RWPE2 (cell line): Measurements from ENCODE around the gene GSS.

Experiments used
- ATAC-seq: fragments of 200-7000 bp; cut with Tn5 transposase; 3 replicates; pipeline ENCODE4 v1.9.1; 2021; ENCODE audit warnings: low read depth
- DNase-seq: peaks from one replicate; pipeline ENCODE4 v3.0.0-alpha.2; 2020; ENCODE audit warnings: low spot score
- H3K27ac ChIP-seq: fragments of 450-650 bp; 2 replicates; pipeline ENCODE4 v1.5.1; 2017; ENCODE audit warnings: mild to moderate bottlenecking; ENCODE audit not compliant: poor library complexity, severe bottlenecking
- H3K27me3 ChIP-seq: fragments of 250-450 bp; sonication (Bioruptor Pico); 2 replicates; pipeline ENCODE4 v1.5.1; 2021; ENCODE audit warnings: mild to moderate bottlenecking, moderate library complexity; ENCODE audit not compliant: insufficient read depth, poor library complexity, severe bottlenecking
- H3K36me3 ChIP-seq: fragments of 250-450 bp; sonication (Bioruptor Pico); 2 replicates; pipeline ENCODE4 v1.5.1; 2020; ENCODE audit warnings: low read depth, mild to moderate bottlenecking, moderate library complexity
- H3K4me1 ChIP-seq: fragments of 250-450 bp; sonication (Bioruptor Pico); 2 replicates; pipeline ENCODE4 v1.5.1; 2021; ENCODE audit warnings: mild to moderate bottlenecking, moderate library complexity; ENCODE audit not compliant: insufficient read depth, poor library complexity, severe bottlenecking
- H3K4me3 ChIP-seq: fragments of 250-450 bp; sonication (Bioruptor Pico); 2 replicates; pipeline ENCODE4 v1.5.1; 2021; ENCODE audit warnings: mild to moderate bottlenecking, moderate library complexity; ENCODE audit not compliant: severe bottlenecking
- H3K9me3 ChIP-seq: fragments of 250-450 bp; sonication (Bioruptor Pico); 2 replicates; pipeline ENCODE4 v1.5.1; 2021; ENCODE audit warnings: mild to moderate bottlenecking, moderate library complexity; ENCODE audit not compliant: severe bottlenecking
- TF ChIP-seq, protein P1 (sequence below): fragments of 450-650 bp; IDR thresholded peaks from one replicate; pipeline ENCODE4 v1.5.1; 2017; ENCODE audit warnings: mild to moderate bottlenecking, moderate library complexity; ENCODE audit not compliant: poor library complexity, severe bottlenecking

Gene GSS

DNA sequence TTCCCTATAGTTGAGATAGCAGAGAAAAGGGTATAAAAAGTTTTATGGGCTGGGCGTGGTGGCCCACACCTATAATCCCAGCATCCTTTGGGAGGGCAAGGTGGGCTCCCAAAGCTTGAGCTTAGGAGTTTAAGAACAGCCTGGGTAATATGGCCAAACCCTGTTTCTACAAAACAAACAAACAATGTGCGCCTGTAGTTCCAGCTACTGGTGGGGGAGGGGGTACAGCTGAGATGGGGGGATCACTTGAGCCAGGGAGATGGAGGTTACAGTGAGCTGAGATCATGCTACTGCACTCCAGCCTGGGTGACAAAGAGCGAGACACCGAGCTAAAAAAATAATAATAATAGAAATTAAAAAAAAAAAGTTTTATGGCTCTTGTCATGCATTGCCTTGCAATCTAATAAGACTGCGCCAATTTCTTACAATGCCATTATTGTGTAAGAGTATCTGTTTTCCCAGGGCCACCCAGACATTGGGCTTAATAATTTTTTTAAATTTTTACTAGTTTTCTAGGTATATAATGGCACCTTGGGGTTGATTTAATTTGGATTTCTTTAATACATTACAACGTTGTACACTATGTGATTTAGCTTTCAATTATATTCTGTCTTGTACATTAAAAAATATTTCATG is 75.3 kb downstream of the GSS start:
- Histone ChIP-seq H3K4me1 (peaks cover 21% of the 10 kb centered on the region), H3K27ac (no peak overlapping the region), H3K36me3 (peaks cover 69% of the 10 kb centered on the region), H3K4me3 (no peak overlapping the region), H3K27me3 (no peaks in the 10 kb centered on the region), H3K9me3 (no peaks in the 10 kb centered on the region)
- DNase-seq (no peak), ATAC-seq (no peak)
- TF ChIP-seq, protein P1, sequence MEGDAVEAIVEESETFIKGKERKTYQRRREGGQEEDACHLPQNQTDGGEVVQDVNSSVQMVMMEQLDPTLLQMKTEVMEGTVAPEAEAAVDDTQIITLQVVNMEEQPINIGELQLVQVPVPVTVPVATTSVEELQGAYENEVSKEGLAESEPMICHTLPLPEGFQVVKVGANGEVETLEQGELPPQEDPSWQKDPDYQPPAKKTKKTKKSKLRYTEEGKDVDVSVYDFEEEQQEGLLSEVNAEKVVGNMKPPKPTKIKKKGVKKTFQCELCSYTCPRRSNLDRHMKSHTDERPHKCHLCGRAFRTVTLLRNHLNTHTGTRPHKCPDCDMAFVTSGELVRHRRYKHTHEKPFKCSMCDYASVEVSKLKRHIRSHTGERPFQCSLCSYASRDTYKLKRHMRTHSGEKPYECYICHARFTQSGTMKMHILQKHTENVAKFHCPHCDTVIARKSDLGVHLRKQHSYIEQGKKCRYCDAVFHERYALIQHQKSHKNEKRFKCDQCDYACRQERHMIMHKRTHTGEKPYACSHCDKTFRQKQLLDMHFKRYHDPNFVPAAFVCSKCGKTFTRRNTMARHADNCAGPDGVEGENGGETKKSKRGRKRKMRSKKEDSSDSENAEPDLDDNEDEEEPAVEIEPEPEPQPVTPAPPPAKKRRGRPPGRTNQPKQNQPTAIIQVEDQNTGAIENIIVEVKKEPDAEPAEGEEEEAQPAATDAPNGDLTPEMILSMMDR, result no peak
